Measurements from ENCODE around the gene VPS16.

The VPS16 gene

GRCh38 chr20:2840138-2840966, at the start of gene VPS16, which contains the start of gene PCED1A:
TSS of gene VPS16 (plus strand) at chr20:2840745. CDS start at chr20:2840775, 30 bp downstream.
TSS of gene PCED1A (minus strand) at chr20:2840655. CDS start at chr20:2839912, 743 bp downstream.
- peaks cover 31% of the 10 kb centered on the region for H3K36me3 Mint-ChIP-seq (ENCODE audit: low read depth)
- TF ChIP-seq CTCF (IDR thresholded peaks at IDR 0.05): no peak
- no peaks in the 10 kb centered on the region for H3K9me3 Mint-ChIP-seq
- peaks cover 14% of the 10 kb centered on the region for H3K4me1 Mint-ChIP-seq
- H3K27ac Mint-ChIP-seq: no peak within 1 kb of the TSS
- peaks cover 6% of the 10 kb centered on the region for H3K27me3 Mint-ChIP-seq (ENCODE audit: low read depth, poor library complexity)
- DNase-seq: peak; percentile 84
- H3K4me3 Mint-ChIP-seq: peak within 1 kb of the TSS; percentile 91

- H3K4me1 Mint-ChIP-seq: peaks cover 12% of the 10 kb centered on the region
- peaks cover 56% of the 10 kb centered on the region for H3K36me3 Mint-ChIP-seq (ENCODE audit: low read depth)
- no peak overlapping the region for H3K4me3 Mint-ChIP-seq
- peak overlapping the region; percentile 92 for H3K27ac Mint-ChIP-seq
- no peaks in the 10 kb centered on the region for H3K27me3 Mint-ChIP-seq (ENCODE audit: low read depth, poor library complexity)
- no peak for TF ChIP-seq CTCF (IDR thresholded peaks at IDR 0.05)
- peaks cover 12% of the 10 kb centered on the region for H3K9me3 Mint-ChIP-seq
- no peak for DNase-seq
Measured at GRCh38 chr20:2793471-2793870, 47.1 kb upstream of the VPS16 start.

- Mint-ChIP-seq H3K4me3 (no peak overlapping the region), H3K4me1 (peaks cover 20% of the 10 kb centered on the region), H3K27ac (peak overlapping the region; percentile 94), H3K36me3 (ENCODE audit: low read depth) (peaks cover 61% of the 10 kb centered on the region), H3K9me3 (peaks cover 8% of the 10 kb centered on the region), H3K27me3 (ENCODE audit: low read depth, poor library complexity) (no peaks in the 10 kb centered on the region)
- TF ChIP-seq CTCF (IDR thresholded peaks at IDR 0.05): no peak
- no peak for DNase-seq
Measured at GRCh38 chr20:2794202-2794748, 46.3 kb upstream of the VPS16 start.

GRCh38 chr20:2794866-2795447, 45.6 kb upstream of the VPS16 start:
- Mint-ChIP-seq H3K27ac (peak overlapping the region; percentile 94), H3K36me3 (ENCODE audit: low read depth) (peaks cover 58% of the 10 kb centered on the region), H3K9me3 (peaks cover 4% of the 10 kb centered on the region), H3K27me3 (ENCODE audit: low read depth, poor library complexity) (no peaks in the 10 kb centered on the region), H3K4me1 (peaks cover 27% of the 10 kb centered on the region), H3K4me3 (no peak overlapping the region)
- DNase-seq: no peak
- TF ChIP-seq CTCF (IDR thresholded peaks at IDR 0.05): no peak

- no peak for DNase-seq
- Mint-ChIP-seq H3K9me3 (peaks cover under 1% of the 10 kb centered on the region), H3K27ac (no peak overlapping the region), H3K4me3 (no peak overlapping the region), H3K27me3 (ENCODE audit: low read depth, poor library complexity) (no peaks in the 10 kb centered on the region), H3K4me1 (peaks cover 29% of the 10 kb centered on the region), H3K36me3 (ENCODE audit: low read depth) (peaks cover 58% of the 10 kb centered on the region)
- TF ChIP-seq CTCF (IDR thresholded peaks at IDR 0.05): no peak
Measured at GRCh38 chr20:2795451-2795850, 45.1 kb upstream of the VPS16 start.

Measured in nephron progenitor cell (in vitro differentiated cells).